Measurements from ENCODE around the gene BTBD6.

DNA sequence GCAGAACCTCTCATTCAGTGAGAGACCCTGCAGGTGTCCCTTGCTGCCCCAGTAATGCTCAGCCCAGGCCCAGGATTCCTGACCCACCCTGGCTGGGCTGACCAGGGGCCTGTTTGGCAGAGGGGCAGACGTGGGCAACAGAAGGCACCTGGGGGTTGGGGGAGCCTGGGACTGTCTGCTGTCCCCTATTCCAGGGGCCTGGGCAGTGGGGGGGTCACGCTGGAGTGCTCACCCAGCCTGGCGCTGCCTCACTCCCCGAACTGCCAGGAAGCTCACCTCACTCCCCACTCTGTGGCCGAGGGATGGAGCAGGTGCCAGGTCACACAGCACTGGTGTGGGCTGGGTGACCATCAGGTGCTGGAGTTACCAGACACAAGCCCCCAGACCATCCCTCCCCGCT, 44.6 kb upstream of the BTBD6 start:
- TF ChIP-seq, protein P1, sequence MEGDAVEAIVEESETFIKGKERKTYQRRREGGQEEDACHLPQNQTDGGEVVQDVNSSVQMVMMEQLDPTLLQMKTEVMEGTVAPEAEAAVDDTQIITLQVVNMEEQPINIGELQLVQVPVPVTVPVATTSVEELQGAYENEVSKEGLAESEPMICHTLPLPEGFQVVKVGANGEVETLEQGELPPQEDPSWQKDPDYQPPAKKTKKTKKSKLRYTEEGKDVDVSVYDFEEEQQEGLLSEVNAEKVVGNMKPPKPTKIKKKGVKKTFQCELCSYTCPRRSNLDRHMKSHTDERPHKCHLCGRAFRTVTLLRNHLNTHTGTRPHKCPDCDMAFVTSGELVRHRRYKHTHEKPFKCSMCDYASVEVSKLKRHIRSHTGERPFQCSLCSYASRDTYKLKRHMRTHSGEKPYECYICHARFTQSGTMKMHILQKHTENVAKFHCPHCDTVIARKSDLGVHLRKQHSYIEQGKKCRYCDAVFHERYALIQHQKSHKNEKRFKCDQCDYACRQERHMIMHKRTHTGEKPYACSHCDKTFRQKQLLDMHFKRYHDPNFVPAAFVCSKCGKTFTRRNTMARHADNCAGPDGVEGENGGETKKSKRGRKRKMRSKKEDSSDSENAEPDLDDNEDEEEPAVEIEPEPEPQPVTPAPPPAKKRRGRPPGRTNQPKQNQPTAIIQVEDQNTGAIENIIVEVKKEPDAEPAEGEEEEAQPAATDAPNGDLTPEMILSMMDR (IDR thresholded peaks at IDR 0.05): no peak
- TF ChIP-seq EP300 (IDR thresholded peaks at IDR 0.05) (no peak), POLR2A (IDR thresholded peaks at IDR 0.05) (no peak)

All from ovary (tissue), 3 donors.